ENCODE measurements around the gene MED29.

MED29 gene

DNA sequence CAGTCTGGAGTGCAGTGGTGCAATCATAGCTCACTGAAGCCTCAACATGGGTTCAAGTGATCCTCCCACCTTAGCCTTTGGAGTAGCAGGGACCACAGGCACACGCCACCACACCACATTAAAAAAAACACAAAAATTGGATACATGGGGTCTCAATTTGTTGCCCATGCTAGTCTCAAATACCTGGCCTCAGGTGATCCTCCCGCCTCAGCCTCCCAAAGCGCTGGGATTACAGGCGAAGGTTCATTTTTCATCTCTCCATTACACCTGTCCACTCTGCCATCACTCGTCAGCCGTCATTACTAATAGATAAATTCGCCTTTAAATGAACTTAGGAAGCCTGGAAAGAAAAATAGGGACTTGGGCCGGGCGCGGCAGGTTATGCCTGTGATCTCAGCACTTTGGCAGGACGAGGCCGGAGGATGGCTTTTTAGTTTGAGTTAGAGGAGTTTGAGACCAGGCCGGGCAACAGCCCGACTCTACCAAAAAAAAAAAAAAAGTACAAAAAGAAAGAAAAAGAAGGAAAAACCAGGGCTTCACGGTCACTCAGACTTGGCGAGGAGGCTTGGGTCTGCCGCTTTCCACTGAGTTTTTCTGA, 53.5 kb downstream of the MED29 start:
- Histone ChIP-seq H3K36me3 (ENCODE audit: control insufficient read depth in 2 of 2, insufficient read depth in 2 of 2, low read length in 2 of 2) (peaks cover 0 to 2% of the 10 kb centered on the region in 2 donors), H3K9ac (ENCODE audit: low read depth in 1 of 2, low read length in 2 of 2) (peak overlapping the region; percentile 95 to 100), H3K27me3 (ENCODE audit: control insufficient read depth in 2 of 2, insufficient read depth in 2 of 2, low read length in 2 of 2) (no peaks in the 10 kb centered on the region), H3K4me1 (ENCODE audit: control insufficient read depth in 2 of 2, insufficient read depth in 2 of 2, low read length in 2 of 2) (peaks cover 12 to 29% of the 10 kb centered on the region in 2 donors), H3K27ac (ENCODE audit: low read depth in 2 of 2, low read length in 2 of 2) (peak overlapping the region; percentile 95), H3K4me3 (ENCODE audit: low read length in 2 of 2) (peak overlapping the region; percentile 99), H3K9me3 (ENCODE audit: control insufficient read depth in 2 of 2, low read length in 2 of 2) (no peaks in the 10 kb centered on the region)

DNA sequence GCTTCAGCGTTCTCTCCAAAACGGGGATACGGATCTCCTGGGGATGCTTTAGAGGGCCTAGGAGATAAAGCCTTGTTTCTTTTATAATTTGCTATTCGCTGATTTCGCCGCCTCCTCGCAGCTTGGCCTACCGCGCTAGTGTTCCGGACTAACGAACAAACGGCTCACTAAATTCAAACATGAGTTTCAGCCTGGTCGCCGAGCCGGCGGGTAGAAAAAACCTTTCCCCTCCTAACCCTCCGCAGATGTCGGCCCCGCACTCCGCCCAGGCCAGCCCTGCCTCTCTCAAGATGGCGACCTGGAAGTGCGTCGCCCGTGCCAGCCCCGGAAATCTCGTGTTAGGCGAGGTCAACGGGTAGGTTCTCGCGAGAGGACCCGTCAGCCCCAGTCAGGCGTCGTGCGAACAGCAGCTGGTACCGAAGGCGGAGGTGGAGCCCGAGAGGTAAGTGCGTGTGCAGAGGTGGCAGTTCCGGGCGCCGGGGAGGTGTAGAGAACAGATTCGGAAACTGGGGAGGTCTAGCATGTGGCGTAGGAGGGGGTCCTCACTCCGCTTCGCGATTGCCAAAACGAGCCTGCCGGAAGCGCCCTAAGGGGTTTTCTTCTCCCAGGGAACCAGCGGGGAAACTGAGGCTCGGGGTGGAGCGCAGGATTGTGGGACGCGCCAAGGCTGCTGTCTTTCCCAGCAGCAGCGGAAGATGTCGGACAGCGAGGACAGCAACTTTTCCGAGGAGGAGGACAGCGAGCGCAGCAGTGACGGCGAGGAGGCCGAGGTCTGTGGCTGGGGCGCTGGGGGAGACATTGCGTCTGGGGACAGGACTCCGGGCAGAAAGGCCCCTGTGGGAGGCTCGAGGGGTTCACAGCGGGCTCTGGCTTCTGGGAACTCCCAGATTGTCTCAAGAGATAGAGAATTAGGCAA, 54.3 kb downstream of the MED29 start, which contains the start of gene SUPT5H:
Gene SUPT5H (plus strand): TSS at position 387 of the 916 bp plus-strand sequence. CDS start 309 bp downstream, at position 696.
- Histone ChIP-seq H3K27ac (ENCODE audit: low read depth in 2 of 2, low read length in 2 of 2) (peak within 1 kb of the TSS; percentile 95), H3K9ac (ENCODE audit: low read depth in 1 of 2, low read length in 2 of 2) (peak within 1 kb of the TSS; percentile 95 to 100), H3K27me3 (ENCODE audit: control insufficient read depth in 2 of 2, insufficient read depth in 2 of 2, low read length in 2 of 2) (no peaks in the 10 kb centered on the region), H3K4me3 (ENCODE audit: low read length in 2 of 2) (peak within 1 kb of the TSS; percentile 99), H3K9me3 (ENCODE audit: control insufficient read depth in 2 of 2, low read length in 2 of 2) (no peaks in the 10 kb centered on the region), H3K4me1 (ENCODE audit: control insufficient read depth in 2 of 2, insufficient read depth in 2 of 2, low read length in 2 of 2) (peaks cover 12 to 29% of the 10 kb centered on the region in 2 donors), H3K36me3 (ENCODE audit: control insufficient read depth in 2 of 2, insufficient read depth in 2 of 2, low read length in 2 of 2) (peaks cover 0 to 2% of the 10 kb centered on the region in 2 donors)

DNA sequence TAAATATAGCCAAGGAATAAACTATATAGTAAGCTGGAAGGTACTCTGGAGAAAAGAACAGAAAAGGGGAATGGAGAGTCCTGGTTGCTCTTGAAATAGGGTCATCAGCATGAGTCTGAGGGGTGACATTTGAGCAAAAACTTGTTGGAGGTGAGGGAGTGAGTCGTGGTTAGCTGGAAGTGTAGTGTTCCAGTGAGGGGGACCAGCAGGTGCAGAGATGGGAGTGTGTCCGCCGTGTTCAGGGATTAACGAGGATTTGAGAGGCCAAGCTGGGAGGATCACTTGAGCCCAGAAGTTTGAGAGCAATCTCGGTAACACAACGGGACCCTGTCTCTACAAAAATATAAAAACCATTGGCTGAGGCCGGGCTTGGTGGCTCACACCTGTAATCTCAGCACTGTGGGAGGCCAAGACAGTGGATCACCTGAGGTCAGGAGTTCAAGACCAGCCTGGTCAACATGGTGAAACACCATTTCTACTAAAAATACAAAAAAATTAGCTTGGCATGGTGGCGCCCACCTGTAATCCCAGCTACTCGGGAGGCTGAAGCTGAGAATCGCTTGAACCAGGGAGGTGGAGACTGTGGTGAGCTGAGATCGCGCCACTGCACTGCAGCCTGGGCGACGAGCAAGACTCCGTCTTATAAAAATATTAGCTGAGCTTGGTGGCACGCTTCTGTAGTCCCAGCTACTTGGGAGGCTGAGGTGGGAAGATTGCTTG, 55.3 kb downstream of the MED29 start:
- peak overlapping the region in 1 of 2 donors; percentile 95 for H3K27ac ChIP-seq (ENCODE audit: low read depth in 2 of 2, low read length in 2 of 2)
- no peaks in the 10 kb centered on the region for H3K27me3 ChIP-seq (ENCODE audit: control insufficient read depth in 2 of 2, insufficient read depth in 2 of 2, low read length in 2 of 2)
- peak overlapping the region; percentile 95 to 100 for H3K9ac ChIP-seq (ENCODE audit: low read depth in 1 of 2, low read length in 2 of 2)
- H3K4me3 ChIP-seq (ENCODE audit: low read length in 2 of 2), result peak overlapping the region; percentile 99
- no peaks in the 10 kb centered on the region for H3K9me3 ChIP-seq (ENCODE audit: control insufficient read depth in 2 of 2, low read length in 2 of 2)
- H3K36me3 ChIP-seq (ENCODE audit: control insufficient read depth in 2 of 2, insufficient read depth in 2 of 2, low read length in 2 of 2), result peaks cover 0 to 2% of the 10 kb centered on the region in 2 donors
- H3K4me1 ChIP-seq (ENCODE audit: control insufficient read depth in 2 of 2, insufficient read depth in 2 of 2, low read length in 2 of 2), result peaks cover 12 to 29% of the 10 kb centered on the region in 2 donors

DNA sequence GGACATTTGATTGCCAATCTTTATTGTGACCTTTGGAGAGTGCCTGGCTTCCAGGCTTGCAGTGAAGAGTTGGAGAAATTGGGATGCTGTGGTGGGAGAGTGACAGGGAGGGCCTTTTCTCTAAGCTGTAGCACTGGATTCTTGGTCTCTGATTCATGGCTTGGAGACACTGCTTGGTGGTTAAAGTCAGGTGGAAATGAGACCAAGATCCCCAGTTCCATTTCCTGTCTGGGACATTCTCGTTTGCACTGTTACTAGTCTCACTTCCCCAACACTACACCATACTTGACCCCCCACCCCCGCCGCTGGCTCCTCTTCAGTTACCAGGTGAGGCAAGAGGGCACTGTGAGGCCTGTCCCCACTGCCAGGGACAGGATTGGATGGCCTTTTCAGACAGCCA, 57.1 kb downstream of the MED29 start:
- Histone ChIP-seq H3K36me3 (ENCODE audit: control insufficient read depth in 2 of 2, insufficient read depth in 2 of 2, low read length in 2 of 2) (peaks cover 7 to 14% of the 10 kb centered on the region in 2 donors), H3K4me1 (ENCODE audit: control insufficient read depth in 2 of 2, insufficient read depth in 2 of 2, low read length in 2 of 2) (peaks cover 12 to 29% of the 10 kb centered on the region in 2 donors), H3K9me3 (ENCODE audit: control insufficient read depth in 2 of 2, low read length in 2 of 2) (no peaks in the 10 kb centered on the region), H3K27ac (ENCODE audit: low read depth in 2 of 2, low read length in 2 of 2) (no peak overlapping the region), H3K9ac (ENCODE audit: low read depth in 1 of 2, low read length in 2 of 2) (no peak overlapping the region), H3K27me3 (ENCODE audit: control insufficient read depth in 2 of 2, insufficient read depth in 2 of 2, low read length in 2 of 2) (no peaks in the 10 kb centered on the region), H3K4me3 (ENCODE audit: low read length in 2 of 2) (peak overlapping the region in 1 of 2 donors; percentile 20)

DNA sequence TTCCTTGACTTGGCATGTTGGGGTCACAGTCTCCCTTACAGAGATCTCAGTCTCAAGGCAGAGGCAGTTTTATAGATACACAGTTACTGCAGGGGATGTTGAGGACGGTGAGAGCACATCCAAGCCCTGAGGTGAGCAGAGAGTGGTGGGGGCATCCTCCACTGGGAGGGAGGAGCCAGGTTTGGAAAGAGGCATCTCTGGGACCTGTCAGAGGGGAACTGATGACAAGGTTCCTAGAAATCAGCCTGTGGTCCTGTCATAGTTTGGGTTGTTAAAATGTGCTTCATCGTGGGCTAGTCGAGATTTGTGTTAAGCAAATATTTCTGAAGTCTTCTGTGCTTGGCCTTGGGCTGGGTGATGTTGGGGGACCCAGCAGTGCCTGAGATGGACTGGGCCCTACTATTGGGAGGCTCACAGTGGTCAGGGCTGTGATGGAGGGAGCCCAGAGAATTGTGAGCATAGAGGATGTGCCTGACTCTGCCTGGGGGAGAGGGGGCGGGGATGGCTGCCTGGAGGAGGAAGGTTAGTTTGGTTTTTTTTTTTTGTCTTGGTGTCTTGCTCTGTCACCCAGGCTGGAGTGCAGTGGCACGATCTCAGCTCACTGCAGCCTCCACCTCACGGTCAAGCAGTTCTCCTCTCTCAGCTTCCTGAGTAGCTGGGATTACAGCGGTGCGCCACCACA, 58.1 kb downstream of the MED29 start:
- Histone ChIP-seq H3K9ac (ENCODE audit: low read depth in 1 of 2, low read length in 2 of 2) (no peak overlapping the region), H3K4me1 (ENCODE audit: control insufficient read depth in 2 of 2, insufficient read depth in 2 of 2, low read length in 2 of 2) (peaks cover 12 to 29% of the 10 kb centered on the region in 2 donors), H3K27ac (ENCODE audit: low read depth in 2 of 2, low read length in 2 of 2) (no peak overlapping the region), H3K36me3 (ENCODE audit: control insufficient read depth in 2 of 2, insufficient read depth in 2 of 2, low read length in 2 of 2) (peaks cover 7 to 22% of the 10 kb centered on the region in 2 donors), H3K27me3 (ENCODE audit: control insufficient read depth in 2 of 2, insufficient read depth in 2 of 2, low read length in 2 of 2) (no peaks in the 10 kb centered on the region), H3K4me3 (ENCODE audit: low read length in 2 of 2) (no peak overlapping the region), H3K9me3 (ENCODE audit: control insufficient read depth in 2 of 2, low read length in 2 of 2) (no peaks in the 10 kb centered on the region)
